ENCODE data around the gene GPR75.
"Not testable (repeated sequence)": the region's sequence is repeated elsewhere in the genome, so short reads cannot be mapped to it uniquely, and the experiment has no call there.

The GPR75 gene

DNA sequence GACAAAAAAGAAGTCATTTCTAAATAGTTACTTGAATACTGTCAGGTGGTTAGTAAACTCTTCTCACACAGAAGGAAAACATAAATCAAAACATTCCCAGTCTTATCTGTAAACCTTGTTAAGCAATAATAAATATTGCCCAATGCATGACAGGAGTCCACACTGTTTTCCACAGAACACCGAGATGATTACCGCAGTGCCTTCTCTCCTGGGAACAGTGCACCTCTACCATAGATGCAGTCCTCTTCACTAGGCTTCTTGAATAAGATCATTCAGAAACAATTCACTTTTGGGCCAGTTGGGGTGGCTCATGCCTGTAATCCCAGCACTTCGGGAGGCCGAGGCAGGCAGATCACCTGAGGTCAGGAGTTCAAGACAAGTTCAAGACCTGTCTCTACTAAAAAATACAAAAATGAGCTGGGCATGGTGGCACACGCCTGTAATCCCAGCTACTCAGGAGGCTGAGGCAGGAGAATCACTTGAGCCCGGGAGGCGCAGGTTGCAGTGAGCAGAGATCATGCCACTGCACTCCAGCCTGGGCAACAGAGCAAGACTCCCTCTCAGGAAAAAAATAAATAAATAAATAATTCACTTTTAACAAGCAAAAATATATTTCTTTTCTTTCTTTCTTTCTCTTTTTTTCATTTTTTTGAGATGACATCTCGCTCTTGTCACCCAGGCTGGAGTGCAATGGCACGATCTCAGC is 8.6 kb downstream of the GPR75 start:
- DNase-seq: not testable (repeated sequence)

DNA sequence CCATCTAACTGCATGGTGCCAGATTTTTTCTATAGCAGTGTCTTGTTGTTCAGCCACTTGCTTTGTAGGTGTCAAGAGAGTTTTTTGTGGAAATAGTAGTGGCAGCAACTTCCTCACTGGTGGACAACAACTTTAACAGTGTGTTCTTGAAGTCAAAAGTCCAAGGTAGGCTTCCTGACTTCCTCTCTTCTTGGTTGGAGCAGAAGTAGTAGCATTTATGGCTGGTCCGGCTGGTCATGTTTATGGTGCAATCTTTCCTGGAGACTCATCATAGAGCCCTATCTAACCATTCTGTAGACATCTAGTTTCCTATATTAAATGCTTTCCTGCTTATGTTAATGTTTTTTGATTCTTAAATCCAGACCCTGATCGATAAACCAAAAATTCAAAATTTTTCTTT is 11.7 kb downstream of the GPR75 start:
- DNase-seq: no peak

DNA sequence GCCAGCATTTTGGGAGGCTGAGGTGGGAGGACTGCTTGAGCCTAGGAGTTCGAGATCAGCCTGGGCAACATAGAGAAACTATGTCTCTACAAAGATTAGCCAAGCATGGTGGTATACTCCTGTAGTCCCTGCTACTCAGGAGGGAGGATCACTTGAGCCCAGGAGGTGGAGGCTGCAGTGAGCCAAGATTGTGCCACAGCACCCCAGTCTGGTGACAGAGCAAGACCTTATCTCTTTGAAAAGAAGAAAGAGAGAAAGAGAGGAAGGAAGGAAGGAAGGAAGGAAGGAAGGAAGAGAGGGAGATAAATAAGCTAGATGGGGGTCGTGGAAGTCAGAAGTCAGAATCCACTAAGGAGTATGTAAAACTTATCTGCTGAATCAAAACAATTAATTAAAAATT is 16.2 kb downstream of the GPR75 start:
- no peak for DNase-seq

DNA sequence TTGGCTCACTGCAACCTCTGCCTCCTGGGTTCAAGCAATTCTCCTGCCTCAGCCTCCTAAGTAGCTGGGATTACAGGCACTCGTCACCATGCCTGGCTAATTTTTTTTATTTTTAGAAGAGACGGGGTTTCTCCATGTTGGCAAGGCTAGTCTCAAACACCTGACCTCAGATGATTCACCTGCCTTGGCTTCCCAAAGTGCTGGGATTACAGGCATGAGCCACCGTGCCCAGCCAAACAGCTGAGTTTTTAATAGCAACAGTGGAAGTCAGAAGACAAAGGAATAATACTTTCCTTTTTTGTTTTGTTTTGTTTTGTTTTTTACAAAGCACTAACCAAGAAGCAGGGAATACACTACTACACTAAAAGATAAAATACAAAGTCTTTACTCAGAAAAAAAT is 16.9 kb downstream of the GPR75 start:
- no peak for DNase-seq

DNA sequence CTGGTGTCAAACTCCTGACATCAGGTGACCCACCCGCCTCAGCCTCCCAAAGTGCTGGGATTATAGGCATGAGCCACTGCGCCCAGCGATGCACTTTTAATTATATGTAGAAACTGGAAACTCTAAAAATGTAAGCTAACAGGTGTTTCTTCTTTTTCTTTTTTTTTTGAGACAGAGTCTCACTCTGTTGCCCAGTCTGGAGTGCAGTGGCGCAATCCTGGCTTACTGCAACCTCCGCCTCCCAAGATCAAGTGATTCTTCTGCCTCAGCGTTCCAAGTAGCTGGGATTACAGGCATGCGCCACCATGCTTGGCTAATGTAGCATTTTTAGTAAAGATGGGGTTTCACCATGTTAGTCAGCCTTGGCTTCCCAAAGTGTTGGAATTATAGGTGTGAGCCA is 18.1 kb downstream of the GPR75 start:
- not testable (repeated sequence) for DNase-seq

DNA sequence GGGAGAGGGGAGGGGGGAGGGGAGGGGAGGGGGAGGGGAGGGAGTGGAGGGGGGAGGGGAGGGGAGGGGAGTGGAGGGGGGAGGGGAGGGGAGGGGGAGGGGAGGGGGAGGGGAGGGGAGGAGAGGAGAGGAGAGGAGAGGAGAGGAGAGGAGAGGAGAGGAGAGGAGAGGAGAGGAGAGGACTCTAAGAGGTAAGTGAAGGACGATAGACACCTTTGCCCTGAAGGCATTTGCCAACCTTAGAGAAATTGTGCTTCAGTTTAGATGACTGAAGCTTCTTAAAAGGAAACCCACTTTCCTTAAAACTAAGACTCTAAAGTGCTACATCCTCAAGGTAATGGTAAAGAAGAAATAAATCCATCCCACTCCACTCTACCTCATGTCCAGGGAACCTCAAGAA is 19.2 kb downstream of the GPR75 start:
- no peak for DNase-seq

DNA sequence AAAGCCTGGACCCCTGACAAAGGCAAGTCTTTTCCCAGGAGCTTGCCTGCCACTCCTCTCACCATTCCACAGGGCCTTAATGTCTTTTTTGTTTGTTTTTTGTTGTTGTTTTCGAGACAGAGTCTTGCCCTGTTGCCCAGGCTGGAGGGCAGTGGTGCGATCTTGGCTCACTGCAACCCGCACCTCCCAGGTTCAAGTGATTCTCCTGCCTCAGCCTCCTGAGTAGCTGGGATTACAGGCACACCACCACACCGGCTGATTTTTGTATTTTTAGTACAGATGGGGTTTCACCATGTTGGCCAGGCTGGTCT is 29.8 kb downstream of the GPR75 start:
- not testable (repeated sequence) for DNase-seq

DNA sequence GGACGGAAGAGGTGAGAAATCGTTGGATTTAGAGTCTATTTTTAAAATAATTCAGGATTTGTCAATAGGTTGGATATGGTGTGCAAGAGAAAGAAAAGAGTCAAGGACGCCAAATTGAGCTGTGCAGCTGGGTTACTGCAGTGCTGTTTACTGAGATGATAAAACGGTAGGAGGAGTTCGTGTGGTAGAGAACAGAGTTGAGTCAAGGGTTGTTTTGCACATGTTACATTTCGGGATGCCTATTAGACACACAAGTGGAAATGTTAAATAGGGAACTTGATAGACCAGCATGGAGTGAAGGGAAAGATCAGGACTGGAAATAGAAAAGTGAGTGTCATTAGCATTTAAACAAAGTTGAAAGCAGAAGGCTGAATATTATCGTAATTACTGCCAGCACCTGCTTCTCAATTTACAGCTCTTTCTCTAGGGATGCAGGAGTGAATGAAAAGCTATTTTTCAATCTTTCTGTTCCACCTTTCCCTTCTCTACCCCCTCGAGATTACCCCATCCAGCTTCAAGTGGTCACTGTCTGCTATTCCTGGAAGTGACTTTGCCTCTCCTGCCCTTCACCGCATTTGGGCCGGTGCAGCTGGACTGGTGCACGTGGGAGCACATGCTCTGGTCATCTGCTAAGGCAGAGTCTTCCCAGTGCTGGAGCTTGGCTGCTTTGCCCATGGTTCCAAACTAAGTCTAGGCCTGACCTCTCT is 30.3 kb downstream of the GPR75 start:
- peak; percentile 30 for DNase-seq

DNA sequence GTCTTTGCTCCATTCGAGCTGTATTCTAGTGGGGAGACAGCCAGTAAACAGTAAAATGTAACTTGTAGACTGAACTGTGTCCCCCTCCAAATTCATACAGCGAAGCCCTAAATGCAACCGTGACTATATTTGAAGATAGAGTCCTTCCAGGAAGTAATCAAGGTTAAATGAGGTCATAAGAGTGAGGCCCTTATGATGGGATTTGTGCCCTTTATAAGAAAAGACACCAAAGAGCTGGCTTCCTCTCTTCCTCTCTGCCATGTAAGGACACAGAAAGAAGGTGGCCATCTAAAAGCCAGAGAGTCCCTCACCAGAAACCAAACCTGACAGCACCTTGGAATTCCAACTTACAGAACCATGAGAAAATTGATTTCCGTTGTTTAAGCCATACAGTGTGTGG is 31.4 kb downstream of the GPR75 start:
- DNase-seq: no peak

DNA sequence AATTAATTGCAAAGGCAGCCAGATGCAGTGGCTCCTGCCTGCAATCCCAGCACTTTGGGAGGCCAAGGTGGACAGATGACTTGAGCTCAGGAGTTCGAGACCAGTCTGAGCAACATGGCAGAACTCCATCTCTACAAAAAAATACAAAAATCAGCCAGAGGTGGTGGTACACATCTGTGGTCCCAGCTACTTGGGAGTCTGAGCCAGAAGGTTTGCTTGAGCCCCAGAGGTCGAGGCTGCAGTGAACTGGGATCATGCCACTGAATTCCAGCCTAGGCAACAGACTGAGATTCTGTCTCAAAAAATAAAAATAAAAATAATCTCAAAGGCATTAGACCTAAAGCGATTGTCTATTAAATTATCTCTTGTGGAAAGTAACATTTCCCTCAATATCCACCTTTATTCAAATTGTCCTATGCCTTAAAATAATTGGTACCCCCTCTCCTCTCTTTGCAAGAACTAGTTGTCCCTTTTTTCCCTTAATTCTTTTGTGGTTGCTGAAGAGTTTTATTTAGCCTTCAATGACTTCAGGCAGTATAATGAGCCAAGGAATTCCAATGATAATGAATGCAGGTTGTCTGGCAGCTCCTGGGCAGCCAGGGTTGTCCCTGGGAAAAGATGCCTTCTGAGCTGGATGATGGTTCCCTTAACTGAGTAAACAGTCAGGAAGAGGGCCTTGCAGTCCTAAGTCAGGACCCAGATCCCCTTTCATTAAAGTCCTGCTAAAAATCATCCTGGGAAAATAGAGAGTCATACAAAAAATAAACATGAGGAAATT is 32.2 kb downstream of the GPR75 start:
- no peak for DNase-seq

DNA sequence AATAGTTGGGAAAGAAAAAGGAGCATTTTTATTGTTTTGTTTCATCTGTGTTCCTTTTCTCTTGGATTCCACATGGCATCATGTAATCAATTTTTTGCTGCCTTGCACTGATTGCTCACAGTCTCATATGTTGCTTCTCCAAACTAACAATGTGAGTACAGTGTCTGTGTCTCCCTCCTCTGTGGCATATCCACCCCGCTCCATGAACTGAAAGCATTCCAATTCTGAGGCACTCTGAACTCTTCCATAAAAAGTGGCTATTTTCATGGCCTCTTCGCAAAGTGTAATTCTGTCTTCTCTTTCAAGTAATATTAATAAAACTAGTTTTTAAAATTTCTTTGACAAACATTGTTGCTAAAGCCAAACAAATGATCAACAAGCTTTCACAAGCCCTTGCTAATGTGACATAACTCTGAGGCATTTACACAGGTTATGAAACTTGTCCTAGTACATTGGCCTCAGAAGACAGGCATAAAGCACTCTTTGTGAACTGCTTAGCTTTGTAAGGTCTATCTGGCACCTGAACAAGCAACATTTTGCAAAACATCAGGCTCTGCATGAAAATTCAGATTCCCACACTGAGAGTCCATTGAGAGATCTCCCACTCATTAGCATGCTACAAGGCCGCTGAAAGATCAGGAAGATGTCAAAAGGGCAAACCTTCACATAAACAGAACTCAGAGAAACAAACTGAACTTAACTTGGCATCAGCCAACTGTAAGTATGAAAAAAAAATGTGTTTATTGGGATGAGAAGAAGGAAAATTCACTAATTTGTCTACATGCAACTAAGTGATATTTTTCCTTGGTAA is 33.0 kb downstream of the GPR75 start:
- DNase-seq: no peak

DNA sequence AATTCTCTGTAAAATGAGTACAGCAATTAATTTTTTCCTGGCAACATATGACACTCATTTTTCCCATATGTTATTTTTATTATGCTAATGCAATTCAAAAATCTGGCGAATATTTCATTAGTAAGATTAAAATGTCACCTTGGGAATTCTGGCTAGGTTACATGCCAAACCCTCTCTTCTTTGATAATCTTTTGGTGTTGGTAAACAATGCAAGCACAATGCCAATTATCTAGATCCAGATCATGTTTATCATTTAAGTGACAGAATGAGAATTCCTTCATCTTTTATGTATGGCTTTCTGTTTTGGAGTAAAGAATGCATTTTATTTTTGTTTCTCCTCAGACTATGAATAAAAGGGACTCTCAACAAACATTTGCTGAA is 33.7 kb downstream of the GPR75 start:
- DNase-seq: no peak

DNA sequence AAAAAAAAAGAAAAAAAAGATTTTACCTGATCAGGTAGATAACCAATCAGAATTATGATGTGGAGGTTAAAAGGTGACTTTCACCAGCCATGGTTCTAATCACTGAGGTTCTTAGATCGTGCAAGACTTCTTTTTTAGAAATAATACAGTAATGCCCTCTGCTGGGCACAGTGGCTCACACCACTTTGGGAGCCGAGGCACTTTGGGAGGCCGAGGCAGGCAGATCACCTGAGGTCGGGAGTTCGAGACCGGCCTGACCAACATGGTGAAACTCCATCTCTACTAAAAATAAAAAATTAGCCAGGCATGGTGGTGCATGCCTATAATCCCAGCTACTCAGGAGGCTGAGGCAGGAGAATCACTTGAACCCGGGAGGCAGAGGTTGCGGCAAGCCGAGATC is 36.1 kb downstream of the GPR75 start:
- not testable (repeated sequence) for DNase-seq

DNA sequence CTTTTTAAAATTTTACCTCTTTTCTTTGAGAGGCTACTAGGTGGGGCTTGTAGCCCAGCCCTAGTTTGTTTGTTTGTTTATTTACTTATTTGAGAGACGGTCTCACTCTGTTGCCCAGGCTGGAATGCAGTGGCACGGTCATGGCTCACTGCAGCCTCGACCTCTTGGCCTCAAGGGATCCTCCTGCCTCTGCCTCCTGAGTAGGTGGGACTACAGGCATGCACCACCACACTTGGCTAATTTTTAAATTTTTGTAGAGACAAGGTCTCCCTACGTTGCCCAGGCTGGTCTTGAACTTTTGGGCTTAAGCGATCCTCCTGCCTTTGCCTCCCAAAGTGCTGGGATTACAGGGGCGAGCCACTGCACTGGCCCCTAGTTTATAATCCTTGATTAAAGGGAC is 38.0 kb downstream of the GPR75 start:
- no peak for DNase-seq

DNA sequence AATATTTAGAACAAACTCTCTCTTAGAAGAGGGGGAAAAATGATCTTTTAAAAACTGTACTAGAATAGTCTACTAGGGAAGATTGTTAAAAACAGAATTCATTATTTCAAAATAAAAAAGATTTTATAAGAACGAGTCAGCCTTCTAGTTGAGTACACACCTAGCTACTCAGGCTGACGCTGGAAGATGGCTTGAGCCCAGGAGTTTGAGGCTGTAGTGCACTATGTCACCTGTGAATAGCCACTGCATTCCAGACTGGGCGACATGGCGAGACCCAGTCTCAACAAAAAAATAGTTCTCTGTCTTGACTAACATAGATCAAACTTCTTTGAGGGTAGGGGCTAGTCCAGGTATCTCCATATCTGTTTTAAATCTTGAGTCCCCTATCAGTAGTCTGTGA is 39.1 kb downstream of the GPR75 start:
- no peak for DNase-seq

DNA sequence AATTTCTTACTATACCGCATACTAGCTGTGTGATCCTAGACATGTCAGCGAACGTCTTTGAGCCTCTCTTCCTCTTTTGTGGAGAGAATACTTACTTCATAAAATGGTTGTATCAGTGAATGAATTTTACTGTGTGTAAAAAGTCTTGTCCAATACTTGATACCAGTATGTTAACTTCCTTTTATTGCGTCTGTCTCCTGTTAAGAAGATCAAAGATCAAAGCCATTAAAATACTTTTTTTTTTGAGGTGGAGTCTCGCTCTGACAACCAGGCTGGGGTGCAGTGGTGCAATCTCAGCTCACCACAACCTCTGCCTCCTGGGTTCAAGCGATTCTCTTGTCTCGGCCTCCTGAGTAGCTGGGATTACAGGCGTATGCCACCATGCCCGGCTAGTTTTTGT is 39.7 kb downstream of the GPR75 start:
- no peak for DNase-seq

DNA sequence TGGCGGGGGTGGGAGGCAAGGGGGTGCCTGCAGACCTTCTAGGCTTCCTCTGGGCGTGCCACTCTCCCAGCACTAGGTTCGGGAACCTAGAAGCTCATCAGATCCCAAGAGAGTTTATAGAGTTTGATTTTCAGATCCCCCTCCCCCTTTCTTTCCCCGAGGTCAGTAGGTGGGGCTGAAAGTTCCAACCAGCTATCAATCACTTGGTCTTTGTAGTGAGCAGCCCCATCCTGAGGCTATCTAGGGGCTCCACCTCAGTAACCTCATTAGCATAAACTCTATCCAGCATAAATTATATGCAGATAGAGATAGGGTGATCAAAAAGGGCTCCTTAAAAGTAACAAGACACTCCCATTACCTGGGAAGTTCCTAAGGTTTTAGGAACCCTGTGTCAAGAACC is 40.1 kb downstream of the GPR75 start:
- no peak for DNase-seq

DNA sequence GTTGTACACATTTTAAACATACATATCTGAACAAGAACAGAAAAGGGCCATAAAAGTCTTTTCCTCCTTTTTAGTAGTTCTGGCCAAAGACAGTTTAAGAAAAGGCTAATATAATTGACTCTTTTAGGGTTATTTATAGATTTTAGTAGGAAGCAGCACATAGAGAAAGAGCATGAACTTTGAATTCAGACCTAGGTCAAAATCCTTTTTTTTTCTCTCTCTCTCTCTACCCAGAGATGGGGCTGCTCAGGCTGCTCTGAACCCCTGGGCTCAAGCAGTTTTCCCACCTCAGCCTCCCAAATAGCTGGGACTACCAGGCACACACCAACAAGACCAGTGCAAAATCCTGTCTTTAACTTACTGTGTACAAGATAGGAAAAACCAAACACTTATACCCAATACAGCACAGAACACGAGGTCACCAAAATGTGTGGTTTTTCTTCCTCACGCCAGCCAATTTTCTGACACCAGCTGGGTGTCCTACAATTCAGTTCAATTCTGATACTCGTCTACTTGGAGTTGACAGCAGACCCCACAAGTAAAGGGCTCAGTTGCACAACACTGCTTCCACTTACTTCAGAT is 40.8 kb downstream of the GPR75 start:
- DNase-seq: no peak

DNA sequence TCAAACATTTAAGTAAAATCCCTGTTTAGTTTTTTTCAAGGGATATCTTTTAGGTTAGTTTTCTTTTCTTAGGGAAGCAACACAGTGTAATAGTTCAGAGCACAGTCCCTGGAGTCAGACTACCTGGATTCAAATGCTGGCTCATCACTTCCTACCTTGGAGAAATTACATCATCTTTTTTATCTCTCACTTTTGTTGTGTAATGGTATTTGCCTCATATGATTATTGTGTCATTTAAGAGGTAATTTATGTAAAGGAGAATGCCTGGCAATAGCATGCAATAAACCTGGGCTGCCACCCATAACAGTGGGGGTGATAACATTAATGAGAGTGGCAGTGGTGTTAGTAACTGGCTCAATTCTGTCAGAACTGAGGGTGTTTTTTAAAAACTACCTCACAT is 46.6 kb downstream of the GPR75 start:
- no peak for DNase-seq

DNA sequence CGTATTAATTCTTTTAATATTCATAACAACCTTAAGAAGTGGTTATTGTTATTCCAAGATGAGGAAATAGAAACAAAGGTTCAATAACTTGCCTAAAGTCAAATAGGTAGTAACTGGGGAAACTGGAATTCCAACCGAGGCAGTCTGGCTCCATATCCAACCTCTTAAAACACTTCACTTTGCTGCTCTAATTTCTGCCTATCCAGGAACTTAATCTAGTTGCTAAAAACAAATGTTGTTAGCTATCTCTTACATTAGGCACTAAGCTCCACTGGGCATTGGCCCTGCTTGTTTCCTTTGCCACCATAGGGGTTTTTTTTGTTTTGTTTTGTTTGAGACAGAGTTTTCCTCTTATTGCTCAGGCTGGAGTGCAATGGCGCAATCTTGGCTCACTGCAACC is 48.2 kb downstream of the GPR75 start:
- no peak for DNase-seq

Data from SHP77 treated with DMSO at 0.1 percent for 48 hours (cell line).